ENCODE data around the gene SPCS1.

Gene SPCS1

GRCh38 chr3:52743721-52744120, 37.8 kb downstream of the SPCS1 start:
- peaks cover 75% of the 10 kb centered on the region for H3K36me3 ChIP-seq (ENCODE audit: insufficient read depth, low read length)
- DNase-seq (no peak), ATAC-seq (ENCODE audit: insufficient read depth, low read depth) (no peak)
- no peak overlapping the region for H2AFZ ChIP-seq (ENCODE audit: low read depth, low read length)
- TF ChIP-seq EZH2 (IDR thresholded peaks at IDR 0.05; ENCODE audit: borderline replicate concordance, low read depth, low read length, severe bottlenecking) (no peak), CTCF (IDR thresholded peaks at IDR 0.05; ENCODE audit: borderline replicate concordance, extremely low read depth, low read length, poor library complexity, severe bottlenecking) (no peak)
- no peaks in the 10 kb centered on the region for H3K4me1 ChIP-seq (ENCODE audit: insufficient read depth, low read length)
- no peak overlapping the region for H3K27ac ChIP-seq (ENCODE audit: low read length)
- H3K9me3 ChIP-seq (ENCODE audit: insufficient read depth, low read length, severe bottlenecking), result no peaks in the 10 kb centered on the region
- H3K9ac ChIP-seq (ENCODE audit: low read depth, low read length), result no peak overlapping the region
- no peaks in the 10 kb centered on the region for H4K20me1 ChIP-seq (ENCODE audit: insufficient read depth, low read length)
- H3K79me2 ChIP-seq (ENCODE audit: insufficient read depth, low read length), result no peaks in the 10 kb centered on the region
- no peaks in the 10 kb centered on the region for H3K27me3 ChIP-seq (ENCODE audit: insufficient read depth, low read length, poor library complexity)
- no peak overlapping the region for H3K4me3 ChIP-seq (ENCODE audit: low read depth in 1 of 2, low read length in 2 of 2)
- H3K4me2 ChIP-seq (ENCODE audit: insufficient read depth, low read length), result no peak overlapping the region

GRCh38 chr3:52752045-52752660, 46.2 kb downstream of the SPCS1 start:
- DNase-seq (no peak), ATAC-seq (ENCODE audit: insufficient read depth, low read depth) (no peak)
- no peaks in the 10 kb centered on the region for H3K79me2 ChIP-seq (ENCODE audit: insufficient read depth, low read length)
- TF ChIP-seq EZH2 (IDR thresholded peaks at IDR 0.05; ENCODE audit: borderline replicate concordance, low read depth, low read length, severe bottlenecking) (no peak), CTCF (IDR thresholded peaks at IDR 0.05; ENCODE audit: borderline replicate concordance, extremely low read depth, low read length, poor library complexity, severe bottlenecking) (no peak)
- no peaks in the 10 kb centered on the region for H3K4me1 ChIP-seq (ENCODE audit: insufficient read depth, low read length)
- no peak overlapping the region for H3K27ac ChIP-seq (ENCODE audit: low read length)
- no peak overlapping the region for H3K4me3 ChIP-seq (ENCODE audit: low read depth in 1 of 2, low read length in 2 of 2)
- H2AFZ ChIP-seq (ENCODE audit: low read depth, low read length), result no peak overlapping the region
- H4K20me1 ChIP-seq (ENCODE audit: insufficient read depth, low read length), result no peaks in the 10 kb centered on the region
- H3K4me2 ChIP-seq (ENCODE audit: insufficient read depth, low read length), result no peak overlapping the region
- H3K27me3 ChIP-seq (ENCODE audit: insufficient read depth, low read length, poor library complexity), result no peaks in the 10 kb centered on the region
- no peak overlapping the region for H3K9ac ChIP-seq (ENCODE audit: low read depth, low read length)
- H3K9me3 ChIP-seq (ENCODE audit: insufficient read depth, low read length, severe bottlenecking), result no peaks in the 10 kb centered on the region
- H3K36me3 ChIP-seq (ENCODE audit: insufficient read depth, low read length), result peaks cover 66% of the 10 kb centered on the region

GRCh38 chr3:52754373-52754772, 48.5 kb downstream of the SPCS1 start:
- Histone ChIP-seq H3K27me3 (ENCODE audit: insufficient read depth, low read length, poor library complexity) (no peaks in the 10 kb centered on the region), H3K9me3 (ENCODE audit: insufficient read depth, low read length, severe bottlenecking) (no peaks in the 10 kb centered on the region), H3K4me1 (ENCODE audit: insufficient read depth, low read length) (no peaks in the 10 kb centered on the region), H3K79me2 (ENCODE audit: insufficient read depth, low read length) (no peaks in the 10 kb centered on the region), H2AFZ (ENCODE audit: low read depth, low read length) (no peak overlapping the region), H3K9ac (ENCODE audit: low read depth, low read length) (no peak overlapping the region), H3K27ac (ENCODE audit: low read length) (no peak overlapping the region), H3K4me2 (ENCODE audit: insufficient read depth, low read length) (no peak overlapping the region), H4K20me1 (ENCODE audit: insufficient read depth, low read length) (no peaks in the 10 kb centered on the region), H3K4me3 (ENCODE audit: low read depth in 1 of 2, low read length in 2 of 2) (no peak overlapping the region), H3K36me3 (ENCODE audit: insufficient read depth, low read length) (peaks cover 66% of the 10 kb centered on the region)
- DNase-seq, result no peak
- ATAC-seq (ENCODE audit: insufficient read depth, low read depth), result no peak
- TF ChIP-seq EZH2 (IDR thresholded peaks at IDR 0.05; ENCODE audit: borderline replicate concordance, low read depth, low read length, severe bottlenecking) (no peak), CTCF (IDR thresholded peaks at IDR 0.05; ENCODE audit: borderline replicate concordance, extremely low read depth, low read length, poor library complexity, severe bottlenecking) (no peak)

Data from DND-41 (cell line).